GM19438 (cell line): ENCODE data around the gene LRP11.
"Not testable (repeated sequence)": the region's sequence is repeated elsewhere in the genome, so short reads cannot be mapped to it uniquely, and the experiment has no call there.

ENCODE experiments used
- ATAC-seq: cut with Tn5 transposase; IDR thresholded peaks from one replicate; pipeline ENCODE4 v1.9.1; 2021; ENCODE audit warnings: low read depth; ENCODE audit not compliant: unreplicated experiment

LRP11 gene

GRCh38 chr6:149872233-149872632, 8.1 kb upstream of the LRP11 start:
- ATAC-seq, result no peak

DNA sequence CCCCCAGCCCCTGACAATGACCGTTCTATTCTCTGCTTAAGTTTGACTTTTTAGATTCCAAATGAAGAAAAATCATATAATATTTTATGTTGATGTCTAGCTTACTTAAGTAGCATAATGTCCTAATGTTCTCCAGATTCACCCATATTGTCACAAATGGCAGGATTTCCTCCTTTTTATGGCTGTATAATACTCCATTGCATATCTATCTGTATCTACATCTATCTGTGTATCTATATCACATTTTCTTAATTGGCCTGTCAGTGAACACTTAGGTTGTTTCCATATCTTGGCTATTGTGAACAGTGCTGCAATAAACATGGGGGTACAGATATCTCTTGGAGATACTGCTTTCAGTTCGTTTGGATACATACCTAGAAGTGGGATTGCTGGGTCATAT, 7.0 kb upstream of the LRP11 start:
- ATAC-seq, result no peak

GRCh38 chr6:149869275-149869892, 5.2 kb upstream of the LRP11 start:
- ATAC-seq, result no peak

GRCh38 chr6:149867876-149868640, 3.9 kb upstream of the LRP11 start:
- ATAC-seq, result no peak

DNA sequence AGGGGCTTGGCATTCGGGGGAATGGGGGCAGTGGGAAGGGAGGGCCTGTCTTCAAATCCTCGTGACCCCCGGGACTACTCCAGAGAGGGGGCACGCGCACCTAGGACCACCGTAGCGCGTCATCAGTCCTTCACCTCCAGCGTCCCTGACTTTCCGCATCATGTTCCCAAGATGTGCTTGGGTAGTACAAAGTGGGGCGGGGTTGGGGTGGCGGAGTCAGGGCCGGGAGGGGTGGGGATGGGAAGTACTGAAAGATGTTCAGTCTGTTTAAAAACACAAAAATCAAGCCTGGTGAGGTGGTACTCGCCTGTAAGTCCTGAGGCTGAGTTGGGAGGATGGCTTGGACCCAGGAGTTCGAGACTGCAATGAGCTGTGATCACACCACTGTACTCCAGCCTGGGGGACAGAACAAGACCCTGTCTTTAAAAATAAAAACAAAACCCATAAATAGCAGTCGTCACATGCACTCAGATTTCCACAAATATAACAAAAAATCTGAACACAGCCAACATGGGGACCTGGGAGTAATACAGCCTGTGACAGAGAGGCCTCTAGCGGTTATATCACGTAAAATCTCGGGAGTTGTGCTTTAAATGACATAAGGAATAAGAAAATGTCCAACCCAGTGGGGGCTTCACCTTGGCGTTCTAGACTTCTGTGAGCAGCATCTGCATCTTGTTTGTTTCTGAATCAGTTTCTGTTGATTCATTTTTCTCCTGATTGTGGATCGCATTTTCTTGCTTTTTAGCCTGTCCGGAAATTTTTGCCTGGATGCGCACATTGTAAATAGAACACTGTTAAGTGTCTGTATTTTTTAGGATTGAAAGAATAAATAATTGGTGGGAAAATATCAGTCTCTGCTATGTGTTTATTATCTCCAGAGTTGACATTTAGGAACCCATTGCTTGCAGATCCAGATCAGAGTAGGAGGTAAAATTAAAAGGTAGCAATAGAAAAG, 698 bp upstream of the LRP11 start:
- ATAC-seq, result no peak

DNA sequence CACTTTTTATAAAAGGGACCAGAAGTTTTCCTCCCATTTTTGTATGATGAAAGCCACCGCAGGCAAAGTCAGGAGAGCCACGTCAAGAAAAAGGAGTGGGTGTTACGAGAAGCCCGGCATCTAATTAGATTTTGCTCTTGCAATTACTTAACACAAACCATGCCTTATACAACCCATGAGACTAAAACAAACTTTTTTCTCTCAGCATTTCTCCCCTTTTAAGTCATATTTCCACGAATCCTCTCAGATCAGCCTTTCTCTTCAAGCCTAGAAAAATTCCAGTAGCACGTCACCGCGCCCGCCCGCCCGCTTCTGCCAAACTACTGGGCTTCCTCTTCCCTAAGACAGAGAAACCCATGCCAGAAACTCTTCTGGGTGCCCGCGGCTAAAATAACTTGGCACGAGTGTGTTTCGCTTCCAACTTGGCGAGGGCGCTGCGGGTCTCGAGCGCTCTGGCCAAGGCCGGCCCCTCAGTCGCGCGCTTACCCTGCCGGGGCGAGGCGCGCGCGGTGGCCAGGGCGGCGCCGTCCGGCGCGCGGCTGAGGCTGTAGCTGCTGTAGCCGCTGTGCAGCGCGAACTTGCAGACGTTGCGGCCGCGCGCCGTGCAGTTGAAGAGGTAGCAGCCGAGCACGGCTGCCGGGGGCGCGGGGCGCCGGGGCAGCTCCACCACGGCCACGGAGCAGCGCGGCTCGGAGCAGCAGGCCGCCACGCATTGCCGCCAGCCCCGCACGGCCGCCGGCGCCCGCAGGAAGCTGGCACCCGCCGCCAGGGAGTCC, 1.0 kb downstream of the LRP11 start:
- ATAC-seq, result peak; percentile 32

DNA sequence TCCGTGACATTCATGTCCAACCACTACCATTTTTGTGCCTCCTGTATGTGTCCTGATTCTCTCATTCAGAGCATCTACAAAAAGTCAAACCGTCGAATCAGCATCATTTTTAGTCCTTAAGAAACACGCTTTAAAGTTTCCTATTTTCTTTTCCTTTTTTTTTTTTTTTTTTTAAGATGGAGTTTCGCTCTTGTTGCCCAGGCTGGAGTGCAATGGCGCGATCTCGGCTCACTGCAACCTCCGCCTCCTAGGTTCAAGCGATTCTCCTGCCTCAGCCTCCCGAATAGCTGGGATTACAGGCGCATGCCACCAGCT, 1.8 kb downstream of the LRP11 start:
- ATAC-seq, result not testable (repeated sequence)

DNA sequence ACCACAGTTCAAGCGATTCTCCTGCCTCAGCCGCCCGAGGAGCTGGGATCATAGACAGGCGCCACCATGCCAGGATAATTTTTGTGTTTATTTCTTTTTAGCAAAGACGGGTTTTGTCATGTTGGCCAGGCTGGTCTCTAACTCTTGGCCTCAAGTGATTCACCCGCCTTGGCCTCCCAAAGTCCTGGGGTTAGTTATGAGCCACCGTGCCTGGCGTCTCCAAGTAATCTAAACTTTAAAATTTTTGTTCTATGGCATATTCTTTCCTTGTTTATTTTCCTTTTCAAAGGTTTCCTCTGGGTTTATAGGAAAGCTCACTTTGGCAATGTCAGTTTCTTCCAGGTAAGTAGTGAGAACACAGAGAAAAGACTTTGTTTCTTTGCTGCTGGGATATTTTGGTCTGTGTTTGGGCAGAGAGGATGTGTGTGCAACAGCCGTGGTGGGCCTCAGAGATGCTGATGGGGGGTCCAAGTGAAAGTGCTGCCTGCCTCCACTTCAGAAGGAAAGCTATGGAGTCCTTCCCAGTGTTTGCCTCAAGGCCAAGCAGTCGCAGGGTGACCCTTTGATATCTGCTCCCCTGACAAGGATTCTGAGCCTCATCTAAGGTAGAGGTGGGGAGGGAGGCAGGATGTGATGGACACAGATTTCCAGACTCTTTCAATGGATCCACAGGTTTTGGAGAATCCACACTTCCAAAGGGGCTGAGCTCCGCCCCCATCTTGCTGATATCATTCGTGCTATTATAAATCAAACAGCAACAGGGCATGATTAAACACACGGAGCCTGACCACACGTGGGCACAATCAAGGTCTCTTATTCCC, 2.3 kb downstream of the LRP11 start:
- ATAC-seq, result no peak

DNA sequence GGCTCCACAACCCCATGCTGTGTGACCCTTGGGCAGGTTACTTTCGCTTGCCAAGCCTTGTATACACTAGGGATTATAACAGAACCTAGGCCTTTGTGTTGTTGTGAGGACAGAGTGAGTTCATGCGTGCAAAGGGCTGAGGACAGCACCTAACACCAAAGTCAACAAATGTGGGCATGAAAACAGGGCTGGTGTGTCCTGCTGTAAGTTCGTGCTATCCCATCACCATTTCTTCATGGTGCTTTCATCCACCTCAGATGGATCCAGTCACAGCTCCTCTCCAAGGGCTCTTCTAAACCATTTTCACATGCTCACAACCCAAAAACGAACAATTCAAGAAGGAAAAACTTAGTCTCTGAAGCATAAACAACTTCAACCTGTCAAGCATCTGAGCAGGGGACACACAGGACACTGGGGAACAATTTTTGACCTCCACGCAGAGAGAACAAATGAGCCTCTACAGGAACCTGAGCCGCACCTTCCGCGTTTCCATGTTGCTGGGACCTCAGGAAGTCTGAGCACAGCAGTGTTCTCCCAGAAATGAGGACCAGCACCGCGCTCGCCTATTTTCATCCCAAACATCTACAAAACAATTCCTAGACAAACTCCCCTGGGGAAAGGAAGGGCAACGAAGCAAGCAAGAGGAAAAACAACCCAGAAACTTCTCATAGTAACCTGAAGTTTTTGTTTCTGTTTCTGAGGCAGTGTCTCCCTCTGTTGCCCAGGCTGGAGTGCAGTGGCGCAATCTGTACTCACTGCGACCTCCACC, 3.1 kb downstream of the LRP11 start:
- no peak for ATAC-seq

- no peak for ATAC-seq
Measured at GRCh38 chr6:149860513-149860833, 3.7 kb downstream of the LRP11 start.

GRCh38 chr6:149859938-149860337, 4.2 kb downstream of the LRP11 start:
- no peak for ATAC-seq

- ATAC-seq, result no peak
Measured at GRCh38 chr6:149859368-149859767, 4.8 kb downstream of the LRP11 start.

GRCh38 chr6:149857541-149857940, 6.6 kb downstream of the LRP11 start:
- no peak for ATAC-seq

GRCh38 chr6:149856256-149856994, 7.7 kb downstream of the LRP11 start:
- no peak for ATAC-seq

DNA sequence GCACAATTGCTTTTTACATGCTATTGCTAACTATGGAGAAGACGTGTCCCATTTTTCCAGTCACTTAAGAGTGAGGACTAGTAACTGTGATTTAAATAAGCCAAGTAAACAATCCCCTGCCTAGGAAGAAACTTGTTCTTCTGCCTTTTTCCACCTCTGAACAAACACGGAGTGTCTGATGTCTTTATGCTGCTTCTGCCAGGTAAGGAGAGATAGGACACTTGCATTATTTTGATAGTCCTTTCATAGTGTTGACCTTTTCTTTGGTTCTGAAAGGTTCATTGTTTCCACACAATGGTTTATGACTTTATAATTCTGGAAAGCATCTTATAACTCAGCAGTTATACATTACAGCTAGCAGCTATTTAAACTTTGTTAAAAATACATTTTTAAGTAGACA, 8.4 kb downstream of the LRP11 start:
- no peak for ATAC-seq

DNA sequence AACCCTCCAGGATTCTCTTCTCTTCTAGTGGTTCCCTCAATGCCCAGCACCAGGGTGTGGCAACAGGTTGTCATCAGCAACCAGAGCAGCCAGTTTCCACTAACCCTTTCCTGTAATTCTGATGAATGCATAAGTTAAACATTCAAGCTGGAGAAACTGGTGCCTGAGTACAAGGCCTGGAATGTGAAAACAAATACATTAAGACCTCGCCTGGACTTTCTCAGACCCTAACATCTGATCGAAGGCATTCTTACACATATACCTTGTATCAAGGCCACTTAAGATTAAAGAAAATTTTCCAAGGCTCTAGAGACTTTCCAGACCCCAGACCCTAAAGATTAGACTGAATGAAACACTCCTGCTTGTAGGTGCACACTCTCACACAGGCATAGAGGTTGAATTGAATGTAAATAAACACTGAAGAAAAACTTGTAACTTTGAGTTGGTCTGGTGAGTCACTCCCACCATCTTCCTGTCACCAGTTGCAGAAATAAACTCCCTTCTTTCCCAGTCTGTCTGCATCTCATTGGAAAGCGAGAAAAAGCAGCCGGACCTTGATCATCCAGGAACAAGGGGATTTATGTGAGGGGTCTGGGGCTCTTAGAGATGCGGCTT, 9.0 kb downstream of the LRP11 start:
- ATAC-seq, result no peak

- no peak for ATAC-seq
Measured at GRCh38 chr6:149854532-149854931, 9.6 kb downstream of the LRP11 start.

GRCh38 chr6:149854017-149854416, 10.1 kb downstream of the LRP11 start:
- ATAC-seq, result not testable (repeated sequence)
